ENCODE measurements around the gene WFDC10A.

- no peak for TF ChIP-seq REST (IDR thresholded peaks at IDR 0.05; ENCODE audit: insufficient read depth in 1 of 2, low read depth in 2 of 2, low read length in 2 of 2)
- no peak for TF ChIP-seq TAF1 (IDR thresholded peaks at IDR 0.05; ENCODE audit: borderline replicate concordance, insufficient read depth, low read length)
- TF ChIP-seq POLR2AphosphoS5 (IDR thresholded peaks at IDR 0.05; ENCODE audit: low read depth, low read length), result no peak
Measured at GRCh38 chr20:45581702-45582101, 47.8 kb upstream of the WFDC10A start.
